ENCODE data around the gene CRADD.

DNA sequence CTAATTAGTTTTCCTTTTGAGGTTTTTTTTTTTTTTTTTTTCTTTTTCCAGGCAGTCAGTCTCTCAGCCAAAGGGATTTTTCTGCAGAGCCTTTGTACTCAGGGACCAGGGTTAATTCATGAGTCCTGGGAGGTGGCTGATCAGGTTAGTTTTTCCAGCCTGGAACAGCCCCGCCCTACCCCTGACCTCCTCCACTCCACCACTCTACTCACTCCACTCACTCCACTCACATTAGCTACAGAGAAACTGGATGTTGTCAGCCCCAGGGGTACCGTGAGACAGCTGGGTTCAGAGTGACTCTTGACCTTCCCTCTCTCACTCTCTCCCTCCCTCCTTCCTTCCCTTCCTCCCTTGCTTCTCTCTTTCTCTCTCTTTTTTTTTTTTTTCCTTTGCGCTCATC lies 161.0 kb downstream of the CRADD start:
- TF ChIP-seq, protein P1, sequence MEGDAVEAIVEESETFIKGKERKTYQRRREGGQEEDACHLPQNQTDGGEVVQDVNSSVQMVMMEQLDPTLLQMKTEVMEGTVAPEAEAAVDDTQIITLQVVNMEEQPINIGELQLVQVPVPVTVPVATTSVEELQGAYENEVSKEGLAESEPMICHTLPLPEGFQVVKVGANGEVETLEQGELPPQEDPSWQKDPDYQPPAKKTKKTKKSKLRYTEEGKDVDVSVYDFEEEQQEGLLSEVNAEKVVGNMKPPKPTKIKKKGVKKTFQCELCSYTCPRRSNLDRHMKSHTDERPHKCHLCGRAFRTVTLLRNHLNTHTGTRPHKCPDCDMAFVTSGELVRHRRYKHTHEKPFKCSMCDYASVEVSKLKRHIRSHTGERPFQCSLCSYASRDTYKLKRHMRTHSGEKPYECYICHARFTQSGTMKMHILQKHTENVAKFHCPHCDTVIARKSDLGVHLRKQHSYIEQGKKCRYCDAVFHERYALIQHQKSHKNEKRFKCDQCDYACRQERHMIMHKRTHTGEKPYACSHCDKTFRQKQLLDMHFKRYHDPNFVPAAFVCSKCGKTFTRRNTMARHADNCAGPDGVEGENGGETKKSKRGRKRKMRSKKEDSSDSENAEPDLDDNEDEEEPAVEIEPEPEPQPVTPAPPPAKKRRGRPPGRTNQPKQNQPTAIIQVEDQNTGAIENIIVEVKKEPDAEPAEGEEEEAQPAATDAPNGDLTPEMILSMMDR (IDR thresholded peaks at IDR 0.05; ENCODE audit: borderline replicate concordance, extremely low read depth, low read length, poor library complexity, severe bottlenecking): no peak
- no peak for TF ChIP-seq EZH2 (IDR thresholded peaks at IDR 0.05; ENCODE audit: borderline replicate concordance, low read depth, low read length, severe bottlenecking)

All from DND-41 (cell line).